ENCODE measurements around the gene TFG. TPM values are rescaled to one million over a fixed set of nuclear protein-coding genes. Genes with fewer than 3 reads are reported as not detected.

TFG gene
- total RNA-seq, 1 experiment from 2014 or later = 138 TPM

- H3K27me3 Mint-ChIP-seq (ENCODE audit: insufficient read depth, unreplicated experiment) = peaks cover 4% of the 10 kb centered on the region
Measured at GRCh38 chr3:100703865-100704264, 5.4 kb upstream of the TFG start.

GRCh38 chr3:100706365-100706764, 2.9 kb upstream of the TFG start:
- no peak for DNase-seq
- peaks cover 23% of the 10 kb centered on the region for H3K4me1 Mint-ChIP-seq (ENCODE audit: low read depth, unreplicated experiment)
- peaks cover 4% of the 10 kb centered on the region for H3K27me3 Mint-ChIP-seq (ENCODE audit: insufficient read depth, unreplicated experiment)
- H3K27me3 ChIP-seq (replicated peaks; ENCODE audit: control insufficient read depth, insufficient read depth, low read length) = no peaks in the 10 kb centered on the region
- H3K9me3 ChIP-seq = no peaks in the 10 kb centered on the region
- no peak overlapping the region for H3K27ac Mint-ChIP-seq (ENCODE audit: unreplicated experiment)
- H3K4me3 ChIP-seq (ENCODE audit: low read depth, low read length) = no peak overlapping the region
- ChIA-PET CTCF (no interaction called here), POLR2A (no interaction called here)
- H3K36me3 Mint-ChIP-seq (ENCODE audit: insufficient read depth, unreplicated experiment) = peaks cover 30% of the 10 kb centered on the region
- H3K9me3 Mint-ChIP-seq (ENCODE audit: unreplicated experiment) = peaks cover 10% of the 10 kb centered on the region
- no peak for TF ChIP-seq CTCF (IDR thresholded peaks at IDR 0.05; ENCODE audit: insufficient read depth in 1 of 2, low read depth in 1 of 2, low read length in 1 of 2, severe bottlenecking in 1 of 2, unreplicated experiment in 1 of 2)
- no TSS peak for BruUV-seq (replicated peaks)
- no peak overlapping the region for H3K4me3 Mint-ChIP-seq (ENCODE audit: unreplicated experiment)
- H3K36me3 ChIP-seq (ENCODE audit: control insufficient read depth, insufficient read depth, low read length) = no peaks in the 10 kb centered on the region
- intact Hi-C loops (cut with micrococcal nuclease; ENCODE audit: unreplicated experiment) = no loop called here
- H3K4me1 ChIP-seq = peaks cover 16% of the 10 kb centered on the region

More at GRCh38 chr3:100703865-100704264, 5.4 kb upstream of the TFG start:
- DNase-seq = no peak
- BruUV-seq (replicated peaks) = no TSS peak
- ChIA-PET POLR2A (interaction anchor here (0.6 kb wide), 1 partner anchor 12 kb away, joined by 3 read pairs; no protein-coding TSS in a partner anchor), CTCF (no interaction called here)
- Histone ChIP-seq H3K9me3 (no peaks in the 10 kb centered on the region), H3K4me1 (peaks cover 10% of the 10 kb centered on the region), H3K4me3 (ENCODE audit: low read depth, low read length) (no peak overlapping the region), H3K36me3 (ENCODE audit: control insufficient read depth, insufficient read depth, low read length) (no peaks in the 10 kb centered on the region), H3K27me3 (replicated peaks; ENCODE audit: control insufficient read depth, insufficient read depth, low read length) (no peaks in the 10 kb centered on the region)
- TF ChIP-seq CTCF (IDR thresholded peaks at IDR 0.05; ENCODE audit: insufficient read depth in 1 of 2, low read depth in 1 of 2, low read length in 1 of 2, severe bottlenecking in 1 of 2, unreplicated experiment in 1 of 2) = no peak
- Mint-ChIP-seq H3K36me3 (ENCODE audit: insufficient read depth, unreplicated experiment) (peaks cover 6% of the 10 kb centered on the region), H3K9me3 (ENCODE audit: unreplicated experiment) (peaks cover 7% of the 10 kb centered on the region), H3K4me1 (ENCODE audit: low read depth, unreplicated experiment) (peaks cover 16% of the 10 kb centered on the region), H3K27ac (ENCODE audit: unreplicated experiment) (no peak overlapping the region), H3K4me3 (ENCODE audit: unreplicated experiment) (no peak overlapping the region)
- intact Hi-C loops (cut with micrococcal nuclease; ENCODE audit: unreplicated experiment) = no loop called here

DNA sequence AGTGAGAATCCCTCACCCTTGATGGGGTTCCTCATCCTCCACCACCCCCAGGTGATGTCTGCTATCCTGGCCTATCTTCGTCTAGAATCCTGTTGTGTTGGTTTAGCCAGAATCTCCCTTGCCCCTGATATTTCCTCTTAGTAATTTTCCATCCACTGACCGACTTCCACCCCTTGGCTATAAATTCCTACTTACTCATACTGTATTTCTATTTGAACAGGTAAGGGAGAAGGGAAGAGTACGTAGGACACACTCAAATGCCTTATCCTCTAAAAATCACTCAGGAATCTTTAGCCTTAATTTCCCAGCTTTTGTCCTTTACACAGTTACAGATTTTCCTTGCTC, 678 bp upstream of the TFG start:
- intact Hi-C loops (cut with micrococcal nuclease; ENCODE audit: unreplicated experiment) = no loop called here
- H3K36me3 Mint-ChIP-seq (ENCODE audit: insufficient read depth, unreplicated experiment) = peaks cover 51% of the 10 kb centered on the region
- H3K27me3 Mint-ChIP-seq (ENCODE audit: insufficient read depth, unreplicated experiment) = peaks cover 4% of the 10 kb centered on the region

More for the DNA sequence above, 678 bp upstream of the TFG start:
- Mint-ChIP-seq H3K9me3 (ENCODE audit: unreplicated experiment) (peaks cover 10% of the 10 kb centered on the region), H3K27ac (ENCODE audit: unreplicated experiment) (peak overlapping the region; percentile 98), H3K4me1 (ENCODE audit: low read depth, unreplicated experiment) (peaks cover 31% of the 10 kb centered on the region), H3K4me3 (ENCODE audit: unreplicated experiment) (peak overlapping the region; percentile 80)
- TSS peak; percentile 95 for BruUV-seq (replicated peaks)
- Histone ChIP-seq H3K9me3 (no peaks in the 10 kb centered on the region), H3K4me1 (peaks cover 21% of the 10 kb centered on the region), H3K36me3 (ENCODE audit: control insufficient read depth, insufficient read depth, low read length) (peaks cover 1% of the 10 kb centered on the region; the same call in 1 of the 2 replicates), H3K4me3 (ENCODE audit: low read depth, low read length) (peak overlapping the region; percentile 88), H3K27me3 (replicated peaks; ENCODE audit: control insufficient read depth, insufficient read depth, low read length) (no peaks in the 10 kb centered on the region)
- peak in 1 of 2 experiments; percentile 23 for DNase-seq
- ChIA-PET POLR2A (interaction anchor here (0.6 to 1.0 kb wide), 2 partner anchors 71 to 448 kb away, joined by 4 to 5 read pairs; no protein-coding TSS in a partner anchor), CTCF (interaction anchor here (0.6 to 2.9 kb wide), 3 partner anchors 54 to 482 kb away, joined by 3 to 16 read pairs (median 3); no protein-coding TSS in a partner anchor)
- no peak for TF ChIP-seq CTCF (IDR thresholded peaks at IDR 0.05; ENCODE audit: insufficient read depth in 1 of 2, low read depth in 1 of 2, low read length in 1 of 2, severe bottlenecking in 1 of 2, unreplicated experiment in 1 of 2)
